B cell (primary cell): ENCODE measurements around the gene GRIK3. TPM values are rescaled to one million over a fixed set of nuclear protein-coding genes. Genes with fewer than 3 reads are reported as not detected.
"Not testable (repeated sequence)": the region's sequence is repeated elsewhere in the genome, so short reads cannot be mapped to it uniquely, and the experiment has no call there.

ENCODE experiments used
- ATAC-seq: fragments of 200-7000 bp; cut with Tn5 transposase; one replicate; pipeline ENCODE4 v1.10.0; 2021; ENCODE audit warnings: low read depth, mild to moderate bottlenecking, moderate number of reproducible peaks, moderate library complexity
- CTCF ChIA-PET: fragments of 350-600 bp; sonication (Branson Sonifier 250); formaldehyde crosslinking; loops from one replicate; lab custom pipeline; 2021; ENCODE audit warnings: antibody characterized with exemption, inconsistent platforms; lab: Charles Lee
- POLR2A ChIA-PET: fragments of 350-600 bp; sonication (Branson Sonifier 250); formaldehyde crosslinking; loops from one replicate; lab custom pipeline; 2021; ENCODE audit warnings: antibody characterized with exemption; lab: Charles Lee
- DNase-seq: peaks from one replicate; pipeline ENCODE4 v3.0.0; 2013
- H2AFZ ChIP-seq: 2 replicates; pipeline ENCODE4 v1.6.1; 2012; ENCODE audit warnings: mild to moderate bottlenecking, low read depth, low read length; ENCODE audit not compliant: insufficient read depth, poor library complexity, severe bottlenecking
- H3K27ac ChIP-seq, 2 donors: 1 replicate in 1 of 2; 2 replicates in 1 of 2; pipeline ENCODE4 v1.5.1; 2012 to 2013; ENCODE audit warnings: low read length in 2 of 2, mild to moderate bottlenecking in 2 of 2, moderate library complexity in 1 of 2
- H3K27me3 ChIP-seq, 4 experiments: fragments of 200-600 bp in 1 of 4; sonication (generic) in 1 of 4; replicated peaks in 1 of 4; 1 replicate in 2 of 4; 2 replicates in 2 of 4; pipeline versions ENCODE4 v1.6.1 to v1.7.0; 2013 to 2016; ENCODE audit warnings: low read length in 3 of 4, mild to moderate bottlenecking in 2 of 4, mixed read lengths in 1 of 4, moderate library complexity in 1 of 4; ENCODE audit not compliant: insufficient read depth in 4 of 4, control insufficient read depth in 3 of 4; ENCODE audit errors: control extremely low read depth in 1 of 4
- H3K36me3 ChIP-seq, 2 experiments: replicated peaks in 1 of 2; 1 replicate in 1 of 2; 2 replicates in 1 of 2; pipeline versions ENCODE4 v1.6.1 to v1.7.1; 2013; ENCODE audit warnings: low read length in 1 of 2; ENCODE audit not compliant: insufficient read depth in 2 of 2, control insufficient read depth in 1 of 2; ENCODE audit errors: control extremely low read depth in 1 of 2, extremely low read depth in 1 of 2
- H3K4me1 ChIP-seq, 2 donors: fragments of 200-600 bp in 1 of 2; sonication (generic) in 1 of 2; 1 replicate in 1 of 2; 2 replicates in 1 of 2; pipeline versions ENCODE4 v1.5.1 to v1.6.1; 2013 to 2017; ENCODE audit warnings: low read length in 2 of 2; ENCODE audit not compliant: control insufficient read depth in 2 of 2, insufficient read depth in 2 of 2
- H3K4me2 ChIP-seq: replicated peaks from 2 replicates; pipeline ENCODE3; 2012; ENCODE audit warnings: mild to moderate bottlenecking, low read depth, low read length; ENCODE audit not compliant: poor library complexity, severe bottlenecking
- H3K4me3 ChIP-seq, 5 experiments: fragments of 200-600 bp in 1 of 5; sonication (generic) in 1 of 5; 1 replicate in 3 of 5; 2 replicates in 2 of 5; pipeline versions ENCODE4 v1.5.1 to v1.7.0; 2011 to 2016; ENCODE audit warnings: low read length in 4 of 5, mild to moderate bottlenecking in 4 of 5, low read depth in 2 of 5, control low read depth in 1 of 5, moderate library complexity in 1 of 5; ENCODE audit not compliant: insufficient read depth in 1 of 5; ENCODE audit errors: control extremely low read depth in 1 of 5, extremely low read depth in 1 of 5
- H3K79me2 ChIP-seq: fragments of 200-600 bp; sonication (generic); one replicate; pipeline ENCODE4 v1.6.0; 2016; ENCODE audit warnings: low read length; ENCODE audit not compliant: control insufficient read depth, insufficient read depth
- H3K9ac ChIP-seq: fragments of 200-600 bp; sonication (generic); 2 replicates; pipeline ENCODE4 v1.6.1; 2017; ENCODE audit warnings: mild to moderate bottlenecking, low read length, moderate library complexity
- H3K9me3 ChIP-seq, 3 donors: one replicate each; pipeline versions ENCODE4 v1.6.1 to v1.7.1; 2013; ENCODE audit warnings: low read length in 2 of 3; ENCODE audit not compliant: control insufficient read depth in 2 of 3, insufficient read depth in 1 of 3; ENCODE audit errors: control extremely low read depth in 1 of 3
- H4K20me1 ChIP-seq: 2 replicates; pipeline ENCODE4 v1.6.0; 2012; ENCODE audit warnings: mild to moderate bottlenecking, low read length; ENCODE audit not compliant: insufficient read depth, control insufficient read depth, poor library complexity, severe bottlenecking
- H3K27ac Mint-ChIP-seq: one replicate; pipeline ENCODE4 v1.8.0; 2021; ENCODE audit warnings: mixed read lengths
- H3K27me3 Mint-ChIP-seq: one replicate; pipeline ENCODE4 v1.8.0; 2021; ENCODE audit warnings: mixed read lengths
- H3K4me1 Mint-ChIP-seq: one replicate; pipeline ENCODE4 v1.8.0; 2021; ENCODE audit warnings: mixed read lengths
- H3K4me3 Mint-ChIP-seq: one replicate; pipeline ENCODE4 v1.8.0; 2021; ENCODE audit warnings: mixed read lengths
- H3K9me3 Mint-ChIP-seq: one replicate; pipeline ENCODE4 v1.8.0; 2022; ENCODE audit warnings: mixed read lengths; ENCODE audit not compliant: insufficient read depth
- EZH2 ChIP-seq: IDR thresholded peaks from 2 replicates; pipeline ENCODE4 v1.6.1; 2012; ENCODE audit warnings: borderline replicate concordance, low read depth, mild to moderate bottlenecking, moderate library complexity, low read length; ENCODE audit not compliant: insufficient read depth, poor library complexity, severe bottlenecking
- WGBS: methylation state at CpG from one replicate; pipeline ENCODE4 v1.1.5; 2013; ENCODE audit warnings: missing lambda C conversion rate; ENCODE audit not compliant: insufficient coverage; 5-methylcytosine and 5-hydroxymethylcytosine counted together
- intact Hi-C: fragments of 100-400 bp; cut with micrococcal nuclease; formaldehyde crosslinking; loops from one replicate; pipeline ENCODE4 v1.10.0; 2022
- polyA plus RNA-seq: library from polyadenylated mRNA; depleted of rRNA; stranded (reverse); fragments of >200 nt; gene quantifications from 2 replicates; pipeline ENCODE4 v1.2.3, GENCODE V29; 2012
- total RNA-seq, 2 donors: library from RNA; stranded (reverse); fragments of 120-200 nt in 1 of 2; gene quantifications; 1 replicate in 1 of 2; 2 replicates in 1 of 2; pipeline versions ENCODE4 v1.2.3 to v1.2.4, GENCODE V29; 2013 to 2022
- TF ChIP-seq, protein P1 (sequence below): fragments of 200-600 bp; IDR thresholded peaks from one replicate; pipeline ENCODE4 v1.8.0; 2022; ENCODE audit warnings: antibody characterized with exemption, mild to moderate bottlenecking

GRIK3 gene
- total and polyA plus RNA-seq, 2 donors (not counting 1 experiment from before 2014, with no cell fraction given): 0.12 to 1.5 TPM

DNA sequence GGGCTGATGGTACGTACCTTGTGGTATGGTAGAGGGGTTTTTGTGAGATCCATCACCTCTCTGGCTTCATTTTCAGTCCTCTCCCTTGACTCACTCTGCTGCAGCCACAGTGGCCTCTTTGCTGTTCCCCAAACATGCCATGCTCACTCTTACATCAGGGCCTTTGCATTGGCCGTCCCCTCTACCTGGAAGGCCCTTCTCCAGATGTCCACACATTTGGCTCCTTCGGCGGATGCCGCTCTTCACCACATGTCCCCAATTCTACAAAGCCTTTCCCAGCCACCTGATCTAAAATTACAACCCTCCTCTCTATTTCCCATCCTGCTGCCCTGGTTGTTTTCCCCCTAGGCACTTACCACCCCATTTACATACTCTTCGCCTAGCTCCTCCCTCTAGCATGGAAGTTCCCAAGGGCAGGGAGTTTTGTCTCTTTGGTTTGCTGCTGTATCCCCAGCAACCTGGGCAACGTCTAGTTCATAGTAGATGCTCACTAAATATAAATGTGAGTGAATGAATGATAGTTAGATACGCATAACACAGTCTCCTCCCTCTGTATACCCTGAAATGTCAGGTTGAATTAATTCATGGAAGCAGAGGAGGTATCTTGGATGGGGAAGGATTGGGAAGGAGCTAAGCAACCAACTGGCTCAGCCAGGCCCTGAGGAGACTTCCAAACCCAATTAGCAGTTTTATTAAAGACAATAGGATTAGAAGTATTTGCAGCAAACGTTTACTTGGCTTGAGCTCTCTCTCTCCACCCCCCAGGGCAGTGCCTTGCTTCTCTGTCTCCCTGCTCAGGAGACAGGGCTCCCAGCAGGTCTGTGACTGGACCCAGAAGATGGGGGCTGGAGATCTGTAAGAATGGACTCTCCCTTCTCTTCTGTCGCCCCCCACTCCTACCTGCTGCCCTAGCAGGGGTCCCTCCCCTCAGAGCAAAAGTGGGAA is 264.2 kb downstream of the GRIK3 start:
- no peak overlapping the region for H2AFZ ChIP-seq
- H3K9me3 Mint-ChIP-seq: no peaks in the 10 kb centered on the region
- peaks cover 0 to 9% (median 2%) of the 10 kb centered on the region in 4 experiments for H3K27me3 ChIP-seq
- 60% methylated on average over 5 of the region's 10 CpGs for WGBS
- no peaks in the 10 kb centered on the region for H3K4me1 ChIP-seq
- peaks cover 42% of the 10 kb centered on the region for H3K27me3 Mint-ChIP-seq
- no peaks in the 10 kb centered on the region for H4K20me1 ChIP-seq
- H3K4me1 Mint-ChIP-seq: no peaks in the 10 kb centered on the region
- H3K4me3 Mint-ChIP-seq: no peak overlapping the region
- no peak overlapping the region for H3K27ac Mint-ChIP-seq
- peaks cover 0 to 3% (median 0%) of the 10 kb centered on the region in 3 donors for H3K9me3 ChIP-seq
- H3K36me3 ChIP-seq: no peaks in the 10 kb centered on the region
- TF ChIP-seq, protein P1, sequence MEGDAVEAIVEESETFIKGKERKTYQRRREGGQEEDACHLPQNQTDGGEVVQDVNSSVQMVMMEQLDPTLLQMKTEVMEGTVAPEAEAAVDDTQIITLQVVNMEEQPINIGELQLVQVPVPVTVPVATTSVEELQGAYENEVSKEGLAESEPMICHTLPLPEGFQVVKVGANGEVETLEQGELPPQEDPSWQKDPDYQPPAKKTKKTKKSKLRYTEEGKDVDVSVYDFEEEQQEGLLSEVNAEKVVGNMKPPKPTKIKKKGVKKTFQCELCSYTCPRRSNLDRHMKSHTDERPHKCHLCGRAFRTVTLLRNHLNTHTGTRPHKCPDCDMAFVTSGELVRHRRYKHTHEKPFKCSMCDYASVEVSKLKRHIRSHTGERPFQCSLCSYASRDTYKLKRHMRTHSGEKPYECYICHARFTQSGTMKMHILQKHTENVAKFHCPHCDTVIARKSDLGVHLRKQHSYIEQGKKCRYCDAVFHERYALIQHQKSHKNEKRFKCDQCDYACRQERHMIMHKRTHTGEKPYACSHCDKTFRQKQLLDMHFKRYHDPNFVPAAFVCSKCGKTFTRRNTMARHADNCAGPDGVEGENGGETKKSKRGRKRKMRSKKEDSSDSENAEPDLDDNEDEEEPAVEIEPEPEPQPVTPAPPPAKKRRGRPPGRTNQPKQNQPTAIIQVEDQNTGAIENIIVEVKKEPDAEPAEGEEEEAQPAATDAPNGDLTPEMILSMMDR: no peak
- TF ChIP-seq EZH2: no peak
- ATAC-seq: no peak
- H3K27ac ChIP-seq: no peak overlapping the region
- H3K9ac ChIP-seq: no peak overlapping the region
- ChIA-PET POLR2A (no interaction called here), CTCF (no interaction called here)
- H3K4me2 ChIP-seq: no peak overlapping the region
- no peak for DNase-seq
- no peaks in the 10 kb centered on the region for H3K79me2 ChIP-seq
- intact Hi-C loops: no loop called here
- no peak overlapping the region for H3K4me3 ChIP-seq

DNA sequence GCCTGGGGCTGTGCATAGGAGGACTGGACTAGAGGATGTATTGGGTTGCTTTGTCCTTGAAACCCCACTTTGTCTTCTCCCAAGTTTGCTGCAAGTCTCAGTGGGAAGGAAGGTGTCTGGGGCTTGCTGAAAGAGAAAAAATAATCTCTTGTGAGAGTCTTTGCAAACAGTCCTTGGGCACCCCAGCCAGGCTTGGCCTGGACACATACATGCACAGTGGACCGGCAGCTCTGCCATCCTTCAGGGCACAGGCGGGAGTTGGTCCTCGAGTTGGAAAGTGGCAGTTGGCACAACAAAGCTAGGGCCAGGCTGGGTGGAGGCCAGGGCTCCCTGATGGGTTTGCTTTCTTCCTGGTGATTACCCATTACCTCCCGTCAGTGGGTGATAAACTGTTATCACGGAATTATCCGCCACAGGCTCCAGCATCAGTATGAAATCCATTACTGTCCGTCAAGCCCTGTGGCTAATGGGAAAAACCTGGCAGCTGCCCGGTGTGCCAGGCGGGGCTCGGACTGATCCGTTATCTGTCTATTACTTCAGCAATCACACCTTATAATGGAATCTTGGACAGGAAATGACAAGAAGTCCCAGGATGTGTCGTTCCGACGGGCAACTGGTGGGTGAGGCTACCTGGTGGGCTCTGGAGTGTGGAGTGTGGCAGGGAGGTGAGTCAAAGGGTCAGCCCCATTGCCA is 265.7 kb downstream of the GRIK3 start:
- no peaks in the 10 kb centered on the region for H3K4me1 Mint-ChIP-seq
- no peaks in the 10 kb centered on the region for H4K20me1 ChIP-seq
- WGBS: 89% methylated on average over 9 of the region's 14 CpGs
- H3K27me3 Mint-ChIP-seq: peaks cover 40% of the 10 kb centered on the region
- no peak overlapping the region for H3K27ac ChIP-seq
- no peak for TF ChIP-seq EZH2
- TF ChIP-seq, protein P1: no peak
- DNase-seq (no peak), ATAC-seq (no peak)
- H3K4me1 ChIP-seq: no peaks in the 10 kb centered on the region
- intact Hi-C loops: no loop called here
- no peak overlapping the region for H3K4me3 ChIP-seq
- ChIA-PET POLR2A (no interaction called here), CTCF (no interaction called here)
- H3K9ac ChIP-seq: no peak overlapping the region
- no peak overlapping the region for H3K27ac Mint-ChIP-seq
- no peaks in the 10 kb centered on the region for H3K9me3 Mint-ChIP-seq
- no peak overlapping the region for H3K4me2 ChIP-seq
- H2AFZ ChIP-seq: no peak overlapping the region
- H3K4me3 Mint-ChIP-seq: no peak overlapping the region
- H3K9me3 ChIP-seq: peaks cover 0 to 6% (median 0%) of the 10 kb centered on the region in 3 donors
- no peaks in the 10 kb centered on the region for H3K36me3 ChIP-seq
- peaks cover 0 to 6% (median 0%) of the 10 kb centered on the region in 4 experiments for H3K27me3 ChIP-seq
- H3K79me2 ChIP-seq: no peaks in the 10 kb centered on the region

DNA sequence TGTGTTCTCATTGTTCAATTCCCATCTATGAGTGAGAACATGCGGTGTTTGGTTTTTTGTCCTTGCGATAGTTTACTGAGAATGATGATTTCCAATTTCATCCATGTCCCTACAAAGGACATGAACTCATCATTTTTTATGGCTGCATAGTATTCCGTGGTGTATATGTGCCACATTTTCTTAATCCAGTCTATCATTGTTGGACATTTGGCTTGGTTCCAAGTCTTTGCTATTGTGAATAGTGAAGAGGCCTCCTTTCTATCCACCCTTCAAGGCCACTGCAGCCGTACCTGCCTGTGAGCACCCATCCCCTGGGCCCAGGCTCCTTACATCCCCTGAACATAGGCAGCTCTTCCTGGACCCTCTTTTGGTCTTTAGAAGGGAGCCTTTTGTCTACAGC is 266.9 kb downstream of the GRIK3 start:
- CTCF ChIA-PET, H3K9ac ChIP-seq, H4K20me1 ChIP-seq, ATAC-seq, H3K4me1 Mint-ChIP-seq, H3K9me3 Mint-ChIP-seq, H3K36me3 ChIP-seq, H3K79me2 ChIP-seq, intact Hi-C loops, H3K4me3 ChIP-seq, H3K27ac ChIP-seq, H3K4me1 ChIP-seq, H2AFZ ChIP-seq, DNase-seq, POLR2A ChIA-PET, H3K4me3 Mint-ChIP-seq, H3K4me2 ChIP-seq, H3K9me3 ChIP-seq, H3K27ac Mint-ChIP-seq, H3K27me3 ChIP-seq: not testable (repeated sequence)
- WGBS: no CpG with 5 or more reads among the region's 4 CpGs
- H3K27me3 Mint-ChIP-seq: peaks cover 34% of the 10 kb centered on the region
